ENCODE data around the gene MYRF.

The MYRF gene

GRCh38 chr11:61782299-61782698 is 29.9 kb downstream of the MYRF start:
- peak overlapping the region; percentile 33; the same call in 1 of the 2 replicates for H3K27ac ChIP-seq
- TF ChIP-seq ZFX (IDR thresholded peaks at IDR 0.05; ENCODE audit: borderline replicate concordance), result no peak

- no peak for TF ChIP-seq CTCF (IDR thresholded peaks at IDR 0.05)
- TF ChIP-seq ZFX (IDR thresholded peaks at IDR 0.05; ENCODE audit: borderline replicate concordance), result no peak
Observed at GRCh38 chr11:61782841-61783240, 30.4 kb downstream of the MYRF start.

GRCh38 chr11:61783717-61784505 is 31.5 kb downstream of the MYRF start:
- TF ChIP-seq ZFX (IDR thresholded peaks at IDR 0.05; ENCODE audit: borderline replicate concordance) (no peak), CTCF (IDR thresholded peaks at IDR 0.05) (no peak)
- H3K27ac ChIP-seq, result no peak overlapping the region

More at GRCh38 chr11:61782841-61783240, 30.4 kb downstream of the MYRF start:
- peak overlapping the region; percentile 33; the same call in 1 of the 2 replicates for H3K27ac ChIP-seq

- TF ChIP-seq CTCF (IDR thresholded peaks at IDR 0.05) (no peak), ZFX (IDR thresholded peaks at IDR 0.05; ENCODE audit: borderline replicate concordance) (no peak)
- no peak overlapping the region for H3K27ac ChIP-seq
Observed at GRCh38 chr11:61784506-61784805, 32.0 kb downstream of the MYRF start.

- TF ChIP-seq ZFX (IDR thresholded peaks at IDR 0.05; ENCODE audit: borderline replicate concordance), result no peak
- no peak for TF ChIP-seq CTCF (IDR thresholded peaks at IDR 0.05)
- no peak overlapping the region for H3K27ac ChIP-seq
Observed at GRCh38 chr11:61785837-61786402, 33.5 kb downstream of the MYRF start.

GRCh38 chr11:61787928-61788491 is 35.6 kb downstream of the MYRF start:
- TF ChIP-seq ZFX (IDR thresholded peaks at IDR 0.05; ENCODE audit: borderline replicate concordance) (no peak), CTCF (IDR thresholded peaks at IDR 0.05) (peak; percentile 82)
- H3K27ac ChIP-seq, result no peak overlapping the region

GRCh38 chr11:61791737-61792309 is 39.4 kb downstream of the MYRF start:
- TF ChIP-seq CTCF (IDR thresholded peaks at IDR 0.05), result peak; percentile 5; the same call in 1 of the 2 replicates
- no peak for TF ChIP-seq ZFX (IDR thresholded peaks at IDR 0.05; ENCODE audit: borderline replicate concordance)
- peak overlapping the region; percentile 91 for H3K27ac ChIP-seq

Measured in 22Rv1 (cell line).